ENCODE results near the gene NR3C2.

- TF ChIP-seq, protein P1, sequence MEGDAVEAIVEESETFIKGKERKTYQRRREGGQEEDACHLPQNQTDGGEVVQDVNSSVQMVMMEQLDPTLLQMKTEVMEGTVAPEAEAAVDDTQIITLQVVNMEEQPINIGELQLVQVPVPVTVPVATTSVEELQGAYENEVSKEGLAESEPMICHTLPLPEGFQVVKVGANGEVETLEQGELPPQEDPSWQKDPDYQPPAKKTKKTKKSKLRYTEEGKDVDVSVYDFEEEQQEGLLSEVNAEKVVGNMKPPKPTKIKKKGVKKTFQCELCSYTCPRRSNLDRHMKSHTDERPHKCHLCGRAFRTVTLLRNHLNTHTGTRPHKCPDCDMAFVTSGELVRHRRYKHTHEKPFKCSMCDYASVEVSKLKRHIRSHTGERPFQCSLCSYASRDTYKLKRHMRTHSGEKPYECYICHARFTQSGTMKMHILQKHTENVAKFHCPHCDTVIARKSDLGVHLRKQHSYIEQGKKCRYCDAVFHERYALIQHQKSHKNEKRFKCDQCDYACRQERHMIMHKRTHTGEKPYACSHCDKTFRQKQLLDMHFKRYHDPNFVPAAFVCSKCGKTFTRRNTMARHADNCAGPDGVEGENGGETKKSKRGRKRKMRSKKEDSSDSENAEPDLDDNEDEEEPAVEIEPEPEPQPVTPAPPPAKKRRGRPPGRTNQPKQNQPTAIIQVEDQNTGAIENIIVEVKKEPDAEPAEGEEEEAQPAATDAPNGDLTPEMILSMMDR (conservative IDR thresholded peaks at IDR 0.05): no peak
- TF ChIP-seq EZH2 (IDR thresholded peaks at IDR 0.05; ENCODE audit: low read depth): no peak
These were observed 397.9 kb downstream of the NR3C2 start for GRCh38 chr4:148044089-148044911.

Measured in PC-9 (cell line).